NB4 (cell line): Measurements from ENCODE around the gene SP2.

Experiments
- DNase-seq: peaks from one replicate; pipeline ENCODE4 v3.0.0; 2010; ENCODE audit warnings: low read depth
- H3K4me3 ChIP-seq: one replicate; pipeline ENCODE4 v1.5.1; 2011; ENCODE audit warnings: mild to moderate bottlenecking, low read depth, low read length, moderate library complexity
- CTCF ChIP-seq: IDR thresholded peaks from one replicate; pipeline ENCODE4 v1.5.1; 2012; ENCODE audit warnings: low read depth, low read length
- MAX ChIP-seq: IDR thresholded peaks from 2 replicates; pipeline ENCODE4 v1.6.1; 2011; ENCODE audit warnings: low read depth, low read length
- MYC ChIP-seq: IDR thresholded peaks from 2 replicates; pipeline ENCODE4 v1.6.1; 2011; ENCODE audit warnings: low read depth, low read length
- POLR2A ChIP-seq: IDR thresholded peaks from 2 replicates; pipeline ENCODE4 v1.6.1; 2011; ENCODE audit warnings: mild to moderate bottlenecking; ENCODE audit not compliant: insufficient read length; ENCODE audit errors: extremely low read depth

SP2 gene

GRCh38 chr17:47935961-47936360 lies 39.9 kb downstream of the SP2 start:
- TF ChIP-seq MYC, result no peak
- no peak overlapping the region for H3K4me3 ChIP-seq
- no peak for DNase-seq

- no peak for DNase-seq
- no peak overlapping the region for H3K4me3 ChIP-seq
- no peak for TF ChIP-seq POLR2A
- no peak for TF ChIP-seq MAX
- TF ChIP-seq MYC, result no peak
- no peak for TF ChIP-seq CTCF
These were observed 41.9 kb downstream of the SP2 start for GRCh38 chr17:47937941-47938340.

GRCh38 chr17:47941246-47942095 lies 45.4 kb downstream of the SP2 start, which contains the start of gene PNPO:
Gene PNPO, plus strand, starts transcription at chr17:47941571. Its CDS starts 105 bp downstream, at chr17:47941676.
- H3K4me3 ChIP-seq, result peak within 1 kb of the TSS; percentile 89
- no peak for TF ChIP-seq CTCF
- peak; percentile 97 for TF ChIP-seq MAX
- peak; percentile 57 for TF ChIP-seq POLR2A
- TF ChIP-seq MYC, result peak; percentile 98
- DNase-seq, result peak; percentile 98

GRCh38 chr17:47942096-47942510 lies 46.1 kb downstream of the SP2 start:
- no peak for DNase-seq
- no peak for TF ChIP-seq MYC
- no peak for TF ChIP-seq CTCF
- no peak for TF ChIP-seq MAX
- TF ChIP-seq POLR2A, result no peak
- peak overlapping the region; percentile 89 for H3K4me3 ChIP-seq

- H3K4me3 ChIP-seq, result peak overlapping the region; percentile 89
- TF ChIP-seq CTCF (no peak), MAX (no peak), MYC (no peak), POLR2A (no peak)
These were observed 46.5 kb downstream of the SP2 start for GRCh38 chr17:47942568-47942967.

GRCh38 chr17:47945080-47945479 lies 49.0 kb downstream of the SP2 start:
- H3K4me3 ChIP-seq, result no peak overlapping the region
- no peak for TF ChIP-seq POLR2A
- DNase-seq, result no peak

More at GRCh38 chr17:47942568-47942967, 46.5 kb downstream of the SP2 start:
- DNase-seq, result no peak
